DOHH2 (cell line): ENCODE data around the gene C8A.

Experiments
- H3F3A ChIP-seq: fragments of 200-600 bp; sonication (generic), shearing (Covaris generic); 2 replicates; pipeline ENCODE4 v1.6.0; 2016; ENCODE audit warnings: antibody characterized with exemption, mild to moderate bottlenecking; ENCODE audit not compliant: control insufficient read depth, insufficient read depth
- H3K27ac ChIP-seq: fragments of 200-600 bp; sonication (generic); 2 replicates; pipeline ENCODE4 v1.5.1; 2014; ENCODE audit warnings: low read depth, mild to moderate bottlenecking, low read length, moderate library complexity
- H3K27me3 ChIP-seq: fragments of 200-600 bp; sonication (generic); 2 replicates; pipeline ENCODE4 v1.6.1; 2014; ENCODE audit warnings: mild to moderate bottlenecking, low read length, mixed read lengths; ENCODE audit not compliant: control insufficient read depth
- H3K36me3 ChIP-seq: fragments of 200-600 bp; sonication (generic); 2 replicates; pipeline ENCODE4 v1.6.1; 2014; ENCODE audit warnings: mild to moderate bottlenecking, low read length, moderate library complexity, mixed read lengths; ENCODE audit not compliant: control insufficient read depth
- H3K4me1 ChIP-seq: fragments of 200-600 bp; sonication (generic); 2 replicates; pipeline ENCODE4 v1.6.1; 2014; ENCODE audit warnings: mild to moderate bottlenecking, low read length, mixed read lengths; ENCODE audit not compliant: control insufficient read depth
- H3K4me2 ChIP-seq: fragments of 200-600 bp; sonication (generic); 2 replicates; pipeline ENCODE4 v1.6.0; 2014; ENCODE audit warnings: mild to moderate bottlenecking, low read length, moderate library complexity
- H3K4me3 ChIP-seq: fragments of 200-600 bp; sonication (generic); 2 replicates; pipeline ENCODE4 v1.5.1; 2014; ENCODE audit warnings: mild to moderate bottlenecking, low read length, mixed read lengths
- H3K79me2 ChIP-seq: fragments of 200-600 bp; sonication (generic); 2 replicates; pipeline ENCODE4 v1.6.1; 2014; ENCODE audit warnings: mild to moderate bottlenecking, low read length, mixed read lengths; ENCODE audit not compliant: control insufficient read depth
- H3K9me2 ChIP-seq: fragments of 200-600 bp; sonication (generic); replicated peaks from 2 replicates; pipeline ENCODE4 v1.6.1; 2014; ENCODE audit warnings: mild to moderate bottlenecking, low read length, mixed read lengths; ENCODE audit not compliant: control insufficient read depth
- H3K9me3 ChIP-seq: fragments of 200-600 bp; sonication (generic); 2 replicates; pipeline ENCODE4 v1.6.1; 2014; ENCODE audit warnings: antibody characterized with exemption, low read length, mixed read lengths; ENCODE audit not compliant: control insufficient read depth, insufficient read depth
- H4K20me1 ChIP-seq: fragments of 200-600 bp; sonication (generic); 2 replicates; pipeline ENCODE4 v1.6.0; 2014; ENCODE audit warnings: low read depth, mild to moderate bottlenecking, antibody characterized with exemption, low read length, moderate library complexity; ENCODE audit not compliant: control insufficient read depth, insufficient read depth
- CTCF ChIP-seq: fragments of 200-600 bp; sonication (generic); IDR thresholded peaks from one replicate; pipeline ENCODE4 v1.5.1; 2014; ENCODE audit warnings: antibody characterized with exemption, mild to moderate bottlenecking, low read depth, low read length; ENCODE audit not compliant: poor library complexity, severe bottlenecking
- EZH2phosphoT487 ChIP-seq: fragments of 200-600 bp; sonication (generic); IDR thresholded peaks from 2 replicates; pipeline ENCODE4 v1.6.1; 2017; ENCODE audit warnings: borderline replicate concordance, mild to moderate bottlenecking, antibody characterized with exemption, low read length, moderate library complexity, mixed read lengths

C8A gene

GRCh38 chr1:56814205-56814604, 40.4 kb upstream of the C8A start:
- Histone ChIP-seq H3K9me3 (no peaks in the 10 kb centered on the region), H3K36me3 (no peaks in the 10 kb centered on the region), H4K20me1 (no peaks in the 10 kb centered on the region), H3K27ac (no peak overlapping the region), H3K27me3 (no peaks in the 10 kb centered on the region), H3K9me2 (no peaks in the 10 kb centered on the region), H3K4me1 (no peaks in the 10 kb centered on the region), H3F3A (no peaks in the 10 kb centered on the region), H3K79me2 (no peaks in the 10 kb centered on the region), H3K4me3 (no peak overlapping the region), H3K4me2 (no peak overlapping the region)
- TF ChIP-seq CTCF (no peak), EZH2phosphoT487 (no peak)

- no peak overlapping the region for H3K27ac ChIP-seq
- H3K4me1 ChIP-seq, result no peaks in the 10 kb centered on the region
- no peaks in the 10 kb centered on the region for H3K79me2 ChIP-seq
- no peak overlapping the region for H3K4me3 ChIP-seq
- peaks cover 2% of the 10 kb centered on the region; the same call in 1 of the 2 replicates for H3K27me3 ChIP-seq
- no peaks in the 10 kb centered on the region for H4K20me1 ChIP-seq
- TF ChIP-seq EZH2phosphoT487, result no peak
- no peak for TF ChIP-seq CTCF
- no peaks in the 10 kb centered on the region for H3F3A ChIP-seq
- no peaks in the 10 kb centered on the region for H3K9me3 ChIP-seq
- no peaks in the 10 kb centered on the region for H3K36me3 ChIP-seq
- no peaks in the 10 kb centered on the region for H3K9me2 ChIP-seq
- H3K4me2 ChIP-seq, result no peak overlapping the region
Measured at GRCh38 chr1:56816264-56816663, 38.3 kb upstream of the C8A start.

- Histone ChIP-seq H3K4me1 (no peaks in the 10 kb centered on the region), H3K9me2 (no peaks in the 10 kb centered on the region), H4K20me1 (no peaks in the 10 kb centered on the region), H3K4me3 (no peak overlapping the region), H3K27ac (no peak overlapping the region), H3K27me3 (peaks cover 3% of the 10 kb centered on the region; the same call in 1 of the 2 replicates), H3K4me2 (no peak overlapping the region), H3F3A (no peaks in the 10 kb centered on the region), H3K36me3 (no peaks in the 10 kb centered on the region), H3K9me3 (no peaks in the 10 kb centered on the region), H3K79me2 (no peaks in the 10 kb centered on the region)
- TF ChIP-seq CTCF (no peak), EZH2phosphoT487 (no peak)
Measured at GRCh38 chr1:56816909-56817308, 37.7 kb upstream of the C8A start.
